Measurements from ENCODE around the gene C1QA.

Gene C1QA, protein sequence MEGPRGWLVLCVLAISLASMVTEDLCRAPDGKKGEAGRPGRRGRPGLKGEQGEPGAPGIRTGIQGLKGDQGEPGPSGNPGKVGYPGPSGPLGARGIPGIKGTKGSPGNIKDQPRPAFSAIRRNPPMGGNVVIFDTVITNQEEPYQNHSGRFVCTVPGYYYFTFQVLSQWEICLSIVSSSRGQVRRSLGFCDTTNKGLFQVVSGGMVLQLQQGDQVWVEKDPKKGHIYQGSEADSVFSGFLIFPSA

GRCh38 chr1:22636353-22636752, at the start of gene C1QA:
Gene C1QA (plus strand): TSS chr1:22636628. CDS start chr1:22637617, 989 bp downstream.
- TF ChIP-seq, protein P1, sequence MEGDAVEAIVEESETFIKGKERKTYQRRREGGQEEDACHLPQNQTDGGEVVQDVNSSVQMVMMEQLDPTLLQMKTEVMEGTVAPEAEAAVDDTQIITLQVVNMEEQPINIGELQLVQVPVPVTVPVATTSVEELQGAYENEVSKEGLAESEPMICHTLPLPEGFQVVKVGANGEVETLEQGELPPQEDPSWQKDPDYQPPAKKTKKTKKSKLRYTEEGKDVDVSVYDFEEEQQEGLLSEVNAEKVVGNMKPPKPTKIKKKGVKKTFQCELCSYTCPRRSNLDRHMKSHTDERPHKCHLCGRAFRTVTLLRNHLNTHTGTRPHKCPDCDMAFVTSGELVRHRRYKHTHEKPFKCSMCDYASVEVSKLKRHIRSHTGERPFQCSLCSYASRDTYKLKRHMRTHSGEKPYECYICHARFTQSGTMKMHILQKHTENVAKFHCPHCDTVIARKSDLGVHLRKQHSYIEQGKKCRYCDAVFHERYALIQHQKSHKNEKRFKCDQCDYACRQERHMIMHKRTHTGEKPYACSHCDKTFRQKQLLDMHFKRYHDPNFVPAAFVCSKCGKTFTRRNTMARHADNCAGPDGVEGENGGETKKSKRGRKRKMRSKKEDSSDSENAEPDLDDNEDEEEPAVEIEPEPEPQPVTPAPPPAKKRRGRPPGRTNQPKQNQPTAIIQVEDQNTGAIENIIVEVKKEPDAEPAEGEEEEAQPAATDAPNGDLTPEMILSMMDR (IDR thresholded peaks at IDR 0.05; ENCODE audit: low read depth, low read length, missing control alignments): no peak
- no peak within 1 kb of the TSS for H3K4me3 ChIP-seq (ENCODE audit: low read depth, low read length)
- no peak for DNase-seq (ENCODE audit: low read depth)
- in situ Hi-C loops (cut with HindIII; ENCODE audit: low sequenced_read_pairs): no loop called here

- TF ChIP-seq, protein P1 (IDR thresholded peaks at IDR 0.05; ENCODE audit: low read depth, low read length, missing control alignments): no peak
- in situ Hi-C loops (cut with HindIII; ENCODE audit: low sequenced_read_pairs): loop anchor here (5.0 kb wide), 2 partner anchors 45 to 100 kb away; no protein-coding TSS in a partner anchor
Measured at GRCh38 chr1:22587247-22587646, 49.2 kb upstream of the C1QA start.

GRCh38 chr1:22588899-22589422, 47.5 kb upstream of the C1QA start:
- in situ Hi-C loops (cut with HindIII; ENCODE audit: low sequenced_read_pairs): loop anchor here (5.0 kb wide), 2 partner anchors 43 to 102 kb away; no protein-coding TSS in a partner anchor
- TF ChIP-seq, protein P1 (IDR thresholded peaks at IDR 0.05; ENCODE audit: low read depth, low read length, missing control alignments): no peak
- DNase-seq (ENCODE audit: low read depth): no peak
- H3K4me3 ChIP-seq (ENCODE audit: low read depth, low read length): no peak overlapping the region

More at GRCh38 chr1:22587247-22587646, 49.2 kb upstream of the C1QA start:
- no peak overlapping the region for H3K4me3 ChIP-seq (ENCODE audit: low read depth, low read length)
- DNase-seq (ENCODE audit: low read depth): no peak

- in situ Hi-C loops (cut with HindIII; ENCODE audit: low sequenced_read_pairs): no loop called here
- TF ChIP-seq, protein P1 (IDR thresholded peaks at IDR 0.05; ENCODE audit: low read depth, low read length, missing control alignments): no peak
- no peak for DNase-seq (ENCODE audit: low read depth)
- H3K4me3 ChIP-seq (ENCODE audit: low read depth, low read length): no peak overlapping the region
Measured at GRCh38 chr1:22591576-22591975, 44.9 kb upstream of the C1QA start.

DNA sequence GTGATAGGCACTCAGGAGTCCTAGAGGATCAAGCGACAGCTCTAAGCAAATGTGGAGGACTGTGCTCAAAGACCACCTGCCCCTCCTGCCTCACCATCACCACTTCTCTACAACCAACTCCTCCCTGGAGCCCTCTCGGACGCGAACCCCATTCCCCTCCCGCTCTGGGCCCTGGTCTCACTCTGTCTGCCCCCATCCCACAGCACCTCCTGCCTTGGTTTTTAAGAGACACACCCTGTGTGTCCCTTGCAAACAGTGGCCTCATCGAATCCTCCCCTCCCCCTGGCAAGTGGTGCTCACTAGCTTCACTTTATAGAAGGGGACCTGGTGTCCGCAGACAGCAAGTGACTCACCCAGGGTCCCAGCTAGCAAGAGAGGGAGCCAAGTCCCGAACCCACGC, 44.4 kb upstream of the C1QA start:
- TF ChIP-seq, protein P1 (IDR thresholded peaks at IDR 0.05; ENCODE audit: low read depth, low read length, missing control alignments): no peak
- DNase-seq (ENCODE audit: low read depth): no peak
- in situ Hi-C loops (cut with HindIII; ENCODE audit: low sequenced_read_pairs): no loop called here
- H3K4me3 ChIP-seq (ENCODE audit: low read depth, low read length): no peak overlapping the region

GRCh38 chr1:22592919-22593790, 43.3 kb upstream of the C1QA start:
- no peak overlapping the region for H3K4me3 ChIP-seq (ENCODE audit: low read depth, low read length)
- DNase-seq (ENCODE audit: low read depth): no peak

More at GRCh38 chr1:22592919-22593790, 43.3 kb upstream of the C1QA start:
- TF ChIP-seq, protein P1 (IDR thresholded peaks at IDR 0.05; ENCODE audit: low read depth, low read length, missing control alignments): no peak
- in situ Hi-C loops (cut with HindIII; ENCODE audit: low sequenced_read_pairs): no loop called here
